ENCODE results near the gene NRN1.

Gene NRN1

GRCh38 chr6:6008648-6009421 is 2.1 kb upstream of the NRN1 start:
- peak; percentile 81 for ATAC-seq (ENCODE audit: low read depth)
- Histone ChIP-seq H3K9me3 (ENCODE audit: severe bottlenecking) (no peaks in the 10 kb centered on the region), H3K4me1 (ENCODE audit: insufficient read depth, poor library complexity, severe bottlenecking) (no peaks in the 10 kb centered on the region), H3K27ac (ENCODE audit: poor library complexity, severe bottlenecking) (no peak overlapping the region), H3K36me3 (ENCODE audit: low read depth) (no peaks in the 10 kb centered on the region), H3K27me3 (ENCODE audit: insufficient read depth, poor library complexity, severe bottlenecking) (peaks cover 93% of the 10 kb centered on the region), H3K4me3 (ENCODE audit: severe bottlenecking) (peak overlapping the region; percentile 30)
- TF ChIP-seq CTCF (IDR thresholded peaks at IDR 0.05; ENCODE audit: poor library complexity, severe bottlenecking) = no peak
- peak; percentile 73 for DNase-seq (ENCODE audit: low spot score)

- no peaks in the 10 kb centered on the region for H3K9me3 ChIP-seq (ENCODE audit: severe bottlenecking)
- ATAC-seq (ENCODE audit: low read depth) (peak; percentile 8; the same call in 2 of the 3 replicates), DNase-seq (ENCODE audit: low spot score) (no peak)
- H3K4me1 ChIP-seq (ENCODE audit: insufficient read depth, poor library complexity, severe bottlenecking) = no peaks in the 10 kb centered on the region
- H3K4me3 ChIP-seq (ENCODE audit: severe bottlenecking) = peak overlapping the region; percentile 30
- H3K27ac ChIP-seq (ENCODE audit: poor library complexity, severe bottlenecking) = no peak overlapping the region
- no peak for TF ChIP-seq CTCF (IDR thresholded peaks at IDR 0.05; ENCODE audit: poor library complexity, severe bottlenecking)
- peaks cover 93% of the 10 kb centered on the region for H3K27me3 ChIP-seq (ENCODE audit: insufficient read depth, poor library complexity, severe bottlenecking)
- H3K36me3 ChIP-seq (ENCODE audit: low read depth) = no peaks in the 10 kb centered on the region
Measured at GRCh38 chr6:6008089-6008647, 1.4 kb upstream of the NRN1 start.

- DNase-seq (ENCODE audit: low spot score) (no peak), ATAC-seq (ENCODE audit: low read depth) (no peak; the same call in 2 of the 3 replicates)
- H3K27ac ChIP-seq (ENCODE audit: poor library complexity, severe bottlenecking) = no peak overlapping the region
- TF ChIP-seq CTCF (IDR thresholded peaks at IDR 0.05; ENCODE audit: poor library complexity, severe bottlenecking) = peak; percentile 26
- peak overlapping the region; percentile 10 for H3K4me3 ChIP-seq (ENCODE audit: severe bottlenecking)
- no peaks in the 10 kb centered on the region for H3K36me3 ChIP-seq (ENCODE audit: low read depth)
- H3K4me1 ChIP-seq (ENCODE audit: insufficient read depth, poor library complexity, severe bottlenecking) = no peaks in the 10 kb centered on the region
- peaks cover 93% of the 10 kb centered on the region for H3K27me3 ChIP-seq (ENCODE audit: insufficient read depth, poor library complexity, severe bottlenecking)
- no peaks in the 10 kb centered on the region for H3K9me3 ChIP-seq (ENCODE audit: severe bottlenecking)
Measured at GRCh38 chr6:6007366-6008088, 802 bp upstream of the NRN1 start.

- no peak overlapping the region for H3K27ac ChIP-seq (ENCODE audit: poor library complexity, severe bottlenecking)
- H3K4me1 ChIP-seq (ENCODE audit: insufficient read depth, poor library complexity, severe bottlenecking) = no peaks in the 10 kb centered on the region
- DNase-seq (ENCODE audit: low spot score) (no peak), ATAC-seq (ENCODE audit: low read depth) (no peak)
- peaks cover 93% of the 10 kb centered on the region for H3K27me3 ChIP-seq (ENCODE audit: insufficient read depth, poor library complexity, severe bottlenecking)
- H3K9me3 ChIP-seq (ENCODE audit: severe bottlenecking) = no peaks in the 10 kb centered on the region
- no peak for TF ChIP-seq CTCF (IDR thresholded peaks at IDR 0.05; ENCODE audit: poor library complexity, severe bottlenecking)
- H3K4me3 ChIP-seq (ENCODE audit: severe bottlenecking) = no peak overlapping the region
- no peaks in the 10 kb centered on the region for H3K36me3 ChIP-seq (ENCODE audit: low read depth)
Measured at GRCh38 chr6:6006006-6006427, 708 bp downstream of the NRN1 start.

Measured in RWPE2 (cell line).